Umbilical cord (tissue), 2 donors: ENCODE data around the gene TUBB2B. TPM values are rescaled to one million over a fixed set of nuclear protein-coding genes. Genes with fewer than 3 reads are reported as not detected.

ENCODE experiments used
- DNase-seq: peaks from one replicate; pipeline ENCODE4 v3.0.0-alpha.2; 2015; ENCODE audit warnings: low spot score
- total RNA-seq: library from RNA; depleted of rRNA; stranded (reverse); fragments of >200 nt; gene quantifications from one replicate; pipeline ENCODE4 v1.2.3, GENCODE V29; 2014; ENCODE audit warnings: low replicate concordance; ENCODE audit not compliant: insufficient read depth

Gene TUBB2B
- total RNA-seq, result 73.4 TPM

DNA sequence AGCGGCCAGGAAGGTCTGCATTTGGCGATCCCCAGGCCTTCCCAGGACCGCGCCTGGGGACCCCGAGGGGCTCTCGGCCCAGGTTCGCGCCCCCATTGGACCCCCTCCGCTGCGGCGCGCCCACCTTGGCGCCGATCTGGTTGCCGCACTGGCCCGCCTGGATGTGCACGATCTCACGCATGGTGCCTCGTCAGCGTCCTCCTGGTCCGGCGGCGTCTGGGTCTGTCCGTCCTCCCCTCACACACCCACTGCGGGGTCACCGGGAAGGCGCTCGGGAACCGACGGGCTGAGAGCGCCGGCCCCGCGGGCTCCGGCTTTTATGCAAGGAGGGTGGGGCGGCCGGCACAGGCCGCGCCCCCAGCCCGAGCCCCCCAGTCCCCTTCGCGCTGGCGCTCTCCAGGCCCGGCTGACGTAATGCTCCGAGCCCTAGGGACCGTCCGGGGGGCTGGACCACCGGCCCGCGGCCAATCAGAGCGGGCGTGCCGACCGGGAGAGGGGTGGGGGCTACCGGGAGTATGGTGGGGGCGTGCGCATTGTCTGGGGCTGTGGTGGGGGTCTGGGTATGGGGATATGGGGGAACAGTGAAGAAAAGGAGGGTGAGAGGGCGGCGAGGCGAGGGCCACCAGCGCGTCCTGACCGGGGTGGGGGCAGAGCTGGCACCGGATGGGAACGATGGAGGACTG is at the start of gene TUBB2B:
TUBB2B (minus strand) TSS at position 291 of the 683 bp plus-strand sequence; CDS start at position 181, 110 bp downstream.
- DNase-seq, result peak; percentile 72

- DNase-seq, result no peak
These were observed 49.8 kb upstream of the TUBB2B start for GRCh38 chr6:3277251-3277650.

GRCh38 chr6:3276174-3277167 is 49.0 kb upstream of the TUBB2B start:
- DNase-seq, result no peak

GRCh38 chr6:3273707-3274521 is 46.5 kb upstream of the TUBB2B start:
- no peak for DNase-seq

DNA sequence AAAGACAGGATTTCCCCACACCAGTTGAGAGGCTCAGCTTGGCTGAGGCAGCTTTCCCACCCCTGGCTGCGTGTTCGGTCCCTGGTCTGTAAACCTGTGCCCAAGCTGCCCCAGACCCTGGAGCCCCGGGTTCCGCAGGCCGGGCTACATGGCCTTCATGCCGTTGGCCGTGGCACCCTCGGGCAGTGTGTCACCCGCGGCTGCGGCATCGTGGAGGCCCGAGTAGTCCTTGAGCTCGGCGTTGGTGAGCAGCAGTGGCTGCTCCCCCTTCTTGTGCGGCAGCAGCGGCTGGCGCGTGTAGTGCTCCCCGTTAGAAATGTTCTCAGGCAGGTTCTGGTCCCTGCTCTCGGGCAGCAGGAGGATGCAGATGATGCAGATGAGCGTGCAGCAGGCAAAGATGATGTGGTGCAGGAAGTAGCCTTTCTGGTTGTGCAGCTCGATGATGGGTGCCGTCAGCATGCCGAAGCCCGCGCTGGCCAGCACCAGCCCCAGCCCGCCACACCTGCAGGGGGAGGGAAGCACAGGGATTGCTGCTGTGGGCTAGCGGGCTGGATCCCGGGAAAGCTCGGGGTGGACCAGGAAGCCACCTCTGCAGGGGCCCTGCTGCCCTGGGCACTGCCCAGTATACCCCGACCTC is 45.6 kb upstream of the TUBB2B start:
- DNase-seq, result no peak

DNA sequence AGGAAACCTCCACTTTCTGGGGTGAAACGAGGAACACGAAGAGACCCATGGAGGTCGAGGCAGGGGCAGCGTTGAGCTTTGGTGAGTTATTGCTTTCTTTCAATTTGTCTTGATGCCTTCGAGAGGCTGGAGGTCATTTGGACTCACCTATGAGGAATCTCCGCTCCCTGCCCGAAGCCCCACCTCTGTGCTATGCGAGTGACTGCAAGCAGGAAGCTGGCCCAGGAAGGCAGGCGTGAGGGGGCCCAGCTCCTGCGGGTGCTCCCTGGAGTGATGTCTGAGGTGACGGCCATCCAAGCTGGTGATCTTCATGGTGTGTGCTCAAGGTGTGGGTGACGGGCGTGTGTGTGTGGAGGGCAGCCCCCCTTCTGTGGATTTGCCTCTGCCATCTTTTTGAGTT is 44.3 kb upstream of the TUBB2B start:
- DNase-seq, result no peak

- DNase-seq, result no peak
These were observed 42.8 kb upstream of the TUBB2B start for GRCh38 chr6:3270258-3270657.

DNA sequence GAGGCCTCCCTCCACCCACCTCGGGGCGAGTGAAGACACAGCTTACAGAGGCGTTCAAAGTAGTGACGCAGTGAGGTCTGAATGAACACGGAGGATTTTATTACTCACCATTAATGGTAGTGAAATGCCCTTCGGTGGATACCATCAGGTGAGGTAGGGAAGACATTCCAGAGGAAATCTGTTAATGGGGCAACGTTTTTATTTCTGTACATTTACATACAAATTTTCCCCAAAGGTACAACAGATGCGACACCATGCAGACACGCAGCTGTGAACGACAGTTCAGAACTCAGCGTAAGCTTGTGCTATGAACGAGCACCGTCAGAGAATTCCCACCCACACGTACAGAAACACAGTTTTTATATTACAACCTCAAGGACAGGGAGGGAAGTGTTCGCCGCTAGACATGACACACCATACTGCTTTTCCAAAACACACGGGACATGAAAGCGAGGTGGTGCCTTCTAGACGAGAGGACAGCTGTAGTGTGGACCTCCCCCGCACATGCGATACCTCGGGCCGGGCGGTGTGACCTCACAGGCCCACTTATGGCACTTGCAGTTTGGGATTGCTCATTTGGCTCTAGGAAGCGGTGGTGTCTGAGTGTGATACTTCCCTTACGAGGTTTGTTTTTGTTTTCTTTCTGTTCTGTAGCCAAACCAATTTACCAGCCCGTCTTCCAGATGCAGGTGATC is 42.0 kb upstream of the TUBB2B start:
- no peak for DNase-seq

DNA sequence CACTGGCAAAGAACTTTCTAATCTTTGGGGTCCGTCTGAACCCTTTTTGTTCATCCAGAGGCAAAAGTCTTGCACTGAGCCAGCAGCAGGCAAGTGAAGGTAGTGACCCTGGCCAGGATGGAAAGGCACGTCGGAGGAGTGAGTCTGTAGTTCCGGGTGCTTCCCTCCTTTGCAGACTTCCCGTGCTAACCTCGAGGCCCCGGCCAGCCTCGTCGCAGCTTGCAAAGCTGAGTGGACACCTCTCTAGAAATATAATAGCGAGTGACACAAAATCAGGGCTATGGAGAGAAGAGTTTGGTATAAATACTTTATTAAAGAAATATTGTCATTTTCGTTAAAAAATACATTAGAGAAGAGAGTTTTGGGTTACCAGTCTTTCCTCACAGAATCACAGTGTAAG is 41.2 kb upstream of the TUBB2B start:
- DNase-seq, result no peak

DNA sequence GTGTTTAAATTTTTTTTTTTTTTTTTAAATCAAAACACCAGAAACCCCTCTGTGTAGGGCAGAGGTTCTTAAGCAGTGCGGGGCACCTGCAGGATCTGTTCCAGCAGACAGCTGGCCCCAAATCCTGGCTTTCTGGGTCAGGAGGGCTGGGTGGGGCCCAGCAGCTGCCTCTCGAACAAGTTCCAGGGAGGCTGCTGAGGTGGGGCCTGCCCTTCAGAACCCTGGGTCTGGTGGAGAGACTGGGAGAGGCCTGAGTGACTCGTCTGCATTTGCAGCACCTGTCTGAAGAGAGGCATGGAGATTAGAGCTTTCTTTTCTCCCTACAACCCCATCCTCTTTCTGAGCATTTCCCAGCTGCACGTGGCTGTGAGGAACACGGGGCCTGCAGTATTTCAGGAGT is 39.7 kb upstream of the TUBB2B start:
- no peak for DNase-seq

- DNase-seq, result no peak
These were observed 38.7 kb upstream of the TUBB2B start for GRCh38 chr6:3266170-3266569.

- no peak for DNase-seq
These were observed 38.2 kb upstream of the TUBB2B start for GRCh38 chr6:3265671-3266070.

DNA sequence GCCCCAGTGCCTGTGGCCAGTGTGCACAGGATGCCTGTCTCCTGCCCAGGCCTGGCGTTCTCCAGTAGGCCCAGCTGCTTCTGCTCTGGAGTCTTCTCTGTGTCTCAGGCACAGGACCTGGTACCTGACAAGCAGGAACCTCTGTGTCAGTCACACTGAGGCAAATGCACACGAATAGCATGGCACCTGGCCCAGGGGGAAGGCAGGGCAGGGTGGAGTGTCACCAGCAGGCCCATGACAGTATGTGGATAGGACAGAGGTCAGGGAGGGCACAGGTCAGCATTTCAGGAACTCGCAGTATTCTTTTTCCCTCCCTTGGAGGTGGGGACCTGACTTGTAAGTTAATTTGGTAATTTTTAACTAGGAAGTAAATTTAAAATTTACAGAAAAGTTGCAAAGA is 36.9 kb upstream of the TUBB2B start:
- no peak for DNase-seq

DNA sequence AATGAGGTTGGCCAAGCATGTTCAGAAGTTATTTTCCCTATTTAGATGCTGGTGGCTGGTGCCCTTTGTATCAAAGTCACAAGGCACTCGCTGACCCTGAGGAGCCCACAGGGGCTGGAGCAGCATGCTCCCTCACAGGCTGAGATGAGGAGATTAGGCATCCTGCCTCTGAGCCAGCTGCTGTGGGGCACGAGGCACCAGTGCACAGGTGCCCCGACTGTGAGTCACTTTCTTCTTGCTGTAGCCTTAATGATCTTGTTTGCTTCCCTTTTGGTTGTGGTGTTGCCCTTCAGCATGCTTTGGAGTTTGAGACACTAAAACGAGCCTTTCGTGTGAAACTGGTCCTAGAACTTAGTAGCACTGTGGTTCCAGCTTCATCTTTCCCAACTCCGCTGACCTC is 35.6 kb upstream of the TUBB2B start:
- no peak for DNase-seq

DNA sequence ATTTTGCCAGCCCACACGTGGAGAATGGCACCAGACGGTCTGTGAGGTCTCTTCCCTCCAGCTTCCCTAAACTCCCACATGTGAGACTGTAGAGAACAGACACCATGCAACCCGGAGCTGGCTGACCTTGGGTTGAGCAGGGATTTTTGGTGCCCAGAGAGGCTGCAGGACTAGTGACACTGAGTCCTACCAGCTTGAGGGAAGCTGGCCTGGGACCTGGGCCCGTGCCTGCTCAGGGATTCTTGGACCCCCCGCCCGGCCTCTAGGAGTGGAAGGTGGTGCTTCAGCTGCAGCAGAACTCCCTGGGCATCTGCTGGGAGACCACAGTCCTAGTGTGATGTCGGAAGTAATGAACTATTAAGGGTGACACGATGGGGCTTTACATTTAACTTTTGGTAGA is 34.5 kb upstream of the TUBB2B start:
- no peak for DNase-seq

DNA sequence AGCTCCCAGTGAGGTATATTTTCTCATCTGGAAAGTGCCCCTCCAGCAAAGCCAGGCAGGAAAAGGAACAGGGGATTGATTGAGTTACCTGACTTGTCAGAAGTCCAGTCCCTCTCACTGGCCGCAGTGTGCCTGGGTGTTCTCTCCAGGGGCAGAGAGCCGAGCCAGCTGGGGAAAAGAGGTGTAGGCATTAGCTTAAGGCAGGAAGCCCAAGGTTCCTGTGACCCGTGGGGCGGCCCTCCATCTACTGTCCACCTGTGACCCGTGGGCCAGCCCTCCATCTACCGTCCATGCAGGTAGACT is 34.0 kb upstream of the TUBB2B start:
- no peak for DNase-seq

- no peak for DNase-seq
These were observed 33.5 kb upstream of the TUBB2B start for GRCh38 chr6:3260772-3261517.

GRCh38 chr6:3260296-3260695 is 32.8 kb upstream of the TUBB2B start:
- DNase-seq, result no peak

DNA sequence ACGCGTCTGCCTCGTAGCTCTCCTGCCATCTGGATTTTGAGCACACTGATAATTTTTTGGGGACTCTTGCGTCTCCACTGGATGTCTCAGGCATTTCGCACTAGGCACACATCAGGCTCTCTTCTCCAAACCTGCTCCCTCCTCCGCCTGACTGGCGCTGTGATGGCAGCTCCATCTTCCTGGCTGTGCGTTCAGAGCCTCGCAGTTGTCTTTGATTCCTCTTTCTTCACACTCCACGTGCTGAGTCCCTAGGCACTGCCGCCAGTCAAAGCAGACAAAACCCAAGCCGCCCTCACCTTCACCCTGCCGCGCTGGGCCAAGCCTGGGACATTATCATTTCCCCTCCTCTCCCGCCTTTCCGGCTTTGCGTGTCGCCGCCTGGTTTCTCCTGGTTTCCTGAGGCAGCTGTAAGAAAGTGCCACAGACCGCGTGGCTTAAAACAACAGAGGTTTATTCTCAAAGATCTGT is 32.1 kb upstream of the TUBB2B start:
- peak; percentile 54 for DNase-seq
